PC-9 (cell line): ENCODE measurements around the gene CCDC69. TPM values are rescaled to one million over a fixed set of nuclear protein-coding genes. Genes with fewer than 3 reads are reported as not detected.
A peak's percentile ranks its signal among the peaks of the same experiment; 100 is the strongest.

Experiments
- BruUV-seq: library from RNA; stranded (reverse); fragments of 400-500 nt; replicated peaks from 2 replicates; lab custom pipeline; 2021; lab: Mats Ljungman, UMichigan
- CTCF ChIA-PET: fragments of 300-600 bp; sonication (Branson Sonifier 250); formaldehyde crosslinking; loops from one replicate; lab custom pipeline; 2022; ENCODE audit warnings: antibody characterized with exemption; lab: Charles Lee
- POLR2A ChIA-PET: fragments of 300-600 bp; sonication (Branson Sonifier 250); formaldehyde crosslinking; loops from one replicate; lab custom pipeline; 2022; ENCODE audit warnings: antibody characterized with exemption; ENCODE audit not compliant: unreplicated experiment; lab: Charles Lee
- DNase-seq, 2 experiments: peaks; one replicate each; pipeline versions ENCODE4 v3.0.0 to v3.0.0-alpha.2; 2015 to 2022; ENCODE audit warnings: mixed read lengths in 1 of 2
- H2AFZ ChIP-seq: fragments of 200-600 bp; sonication (generic); 2 replicates; pipeline ENCODE4 v1.8.1; 2017; ENCODE audit warnings: antibody characterized with exemption
- H3F3A ChIP-seq: fragments of 200-600 bp; sonication (generic); 2 replicates; pipeline ENCODE4 v1.8.1; 2017; ENCODE audit warnings: antibody characterized with exemption, mild to moderate bottlenecking, low read depth; ENCODE audit not compliant: insufficient read depth
- H3K27ac ChIP-seq: fragments of 200-600 bp; sonication (generic); 2 replicates; pipeline ENCODE4 v1.6.1; 2016; ENCODE audit warnings: mixed run types
- H3K27me3 ChIP-seq: fragments of 200-600 bp; sonication (generic); 2 replicates; pipeline ENCODE4 v1.6.1; 2016; ENCODE audit warnings: low read depth, mixed run types; ENCODE audit not compliant: insufficient read depth
- H3K36me3 ChIP-seq: fragments of 200-600 bp; sonication (generic); 2 replicates; pipeline ENCODE4 v1.6.1; 2016; ENCODE audit warnings: low read depth, mixed run types
- H3K4me1 ChIP-seq: fragments of 200-600 bp; sonication (generic); replicated peaks from 2 replicates; pipeline ENCODE4 v1.6.1; 2016; ENCODE audit warnings: mixed run types; ENCODE audit not compliant: insufficient read depth
- H3K4me2 ChIP-seq: fragments of 200-600 bp; sonication (generic); 2 replicates; pipeline ENCODE4 v1.6.1; 2017; ENCODE audit warnings: mixed run types
- H3K4me3 ChIP-seq: fragments of 200-600 bp; sonication (generic); 2 replicates; pipeline ENCODE4 v1.6.1; 2016; ENCODE audit warnings: mixed run types
- H3K79me2 ChIP-seq: fragments of 200-600 bp; sonication (generic); 2 replicates; pipeline ENCODE4 v1.6.1; 2017; ENCODE audit warnings: low read depth, mixed run types
- H3K9me2 ChIP-seq: fragments of 200-600 bp; sonication (generic); 2 replicates; pipeline ENCODE4 v1.8.1; 2017; ENCODE audit warnings: mild to moderate bottlenecking; ENCODE audit not compliant: insufficient read depth
- H3K9me3 ChIP-seq: fragments of 200-600 bp; sonication (generic); 2 replicates; pipeline ENCODE4 v1.8.1; 2016; ENCODE audit warnings: low read depth; ENCODE audit not compliant: insufficient read depth
- H4K20me1 ChIP-seq: fragments of 200-600 bp; sonication (generic); 2 replicates; pipeline ENCODE4 v1.8.1; 2017; ENCODE audit not compliant: insufficient read depth
- CTCF ChIP-seq: fragments of 200-600 bp; sonication (generic); conservative IDR thresholded peaks from 2 replicates; pipeline ENCODE4 v1.6.1; 2017; ENCODE audit warnings: mixed run types, antibody characterized with exemption, mild to moderate bottlenecking, moderate library complexity
- EZH2 ChIP-seq: fragments of 200-600 bp; sonication (generic); IDR thresholded peaks from 2 replicates; pipeline ENCODE4 v1.8.0; 2017; ENCODE audit warnings: antibody characterized with exemption, low read depth
- intact Hi-C: fragments of 100-400 bp; cut with micrococcal nuclease; formaldehyde crosslinking; loops from one replicate; pipeline ENCODE4 v1.10.0; 2022; ENCODE audit not compliant: unreplicated experiment
- total RNA-seq: library from RNA; stranded (reverse); gene quantifications from 2 replicates; pipeline ENCODE4 v1.2.3, GENCODE V29; 2021

The CCDC69 gene
- total RNA-seq, 1 experiment from 2014 or later: 0.50 TPM

GRCh38 chr5:151156507-151157420 is 67.1 kb downstream of the CCDC69 start:
- Histone ChIP-seq H3F3A (no peaks in the 10 kb centered on the region), H3K79me2 (no peaks in the 10 kb centered on the region), H3K9me3 (no peaks in the 10 kb centered on the region), H3K36me3 (no peaks in the 10 kb centered on the region), H3K27me3 (peaks cover 6% of the 10 kb centered on the region; the same call in 1 of the 2 replicates), H3K27ac (no peak overlapping the region), H3K4me2 (peak overlapping the region; percentile 73), H4K20me1 (no peaks in the 10 kb centered on the region), H3K9me2 (no peaks in the 10 kb centered on the region), H2AFZ (no peak overlapping the region), H3K4me3 (peak overlapping the region; percentile 53), H3K4me1 (no peaks in the 10 kb centered on the region)
- BruUV-seq: no TSS peak
- TF ChIP-seq EZH2: no peak
- no peak for TF ChIP-seq CTCF
- CTCF ChIA-PET: no interaction called here
- DNase-seq: no peak
- intact Hi-C loops: loop anchor here (2.0 kb wide), 1 partner anchor 30 kb away; no protein-coding TSS in a partner anchor
- POLR2A ChIA-PET: interaction anchor here (0.6 kb wide), 1 partner anchor 76 kb away, joined by 3 read pairs; the partner anchor contains the start of gene TNIP1

GRCh38 chr5:151155775-151156506 is 68.0 kb downstream of the CCDC69 start:
- POLR2A ChIA-PET: no interaction called here

More at GRCh38 chr5:151155775-151156506, 68.0 kb downstream of the CCDC69 start:
- Histone ChIP-seq H3K27me3 (peaks cover 6% of the 10 kb centered on the region; the same call in 1 of the 2 replicates), H3K4me2 (no peak overlapping the region), H3K9me3 (no peaks in the 10 kb centered on the region), H3K36me3 (no peaks in the 10 kb centered on the region), H3F3A (no peaks in the 10 kb centered on the region), H3K9me2 (no peaks in the 10 kb centered on the region), H3K27ac (no peak overlapping the region), H4K20me1 (no peaks in the 10 kb centered on the region), H3K4me1 (no peaks in the 10 kb centered on the region), H2AFZ (no peak overlapping the region), H3K4me3 (no peak overlapping the region), H3K79me2 (no peaks in the 10 kb centered on the region)
- no peak for DNase-seq
- intact Hi-C loops: loop anchor here (2.0 kb wide), 1 partner anchor 29 kb away; no protein-coding TSS in a partner anchor
- CTCF ChIA-PET: no interaction called here
- TF ChIP-seq EZH2 (no peak), CTCF (no peak)
- BruUV-seq: no TSS peak
